NCI-H2227 (cell line): ENCODE measurements around the gene ADAMTS19.

ENCODE experiments used
- DNase-seq: peaks from one replicate; lab custom pipeline; 2025; ENCODE audit not compliant: unreplicated experiment; lab: John Stamatoyannopoulos, UW

The ADAMTS19 gene

GRCh38 chr5:129763651-129764050 lies 303.6 kb downstream of the ADAMTS19 start:
- no peak for DNase-seq

GRCh38 chr5:129766798-129767197 lies 306.7 kb downstream of the ADAMTS19 start:
- no peak for DNase-seq

GRCh38 chr5:129767927-129768380 lies 307.9 kb downstream of the ADAMTS19 start:
- DNase-seq: peak; percentile 66

- no peak for DNase-seq
Observed at GRCh38 chr5:129768735-129769134, 308.6 kb downstream of the ADAMTS19 start.

- DNase-seq: no peak
Observed at GRCh38 chr5:129770024-129770820, 310.1 kb downstream of the ADAMTS19 start.

- DNase-seq: no peak
Observed at GRCh38 chr5:129771058-129771838, 311.1 kb downstream of the ADAMTS19 start.

GRCh38 chr5:129773376-129773775 lies 313.3 kb downstream of the ADAMTS19 start:
- no peak for DNase-seq

GRCh38 chr5:129781594-129781993 lies 321.5 kb downstream of the ADAMTS19 start:
- DNase-seq: no peak
